Measurements from ENCODE around the gene ACBD4.

DNA sequence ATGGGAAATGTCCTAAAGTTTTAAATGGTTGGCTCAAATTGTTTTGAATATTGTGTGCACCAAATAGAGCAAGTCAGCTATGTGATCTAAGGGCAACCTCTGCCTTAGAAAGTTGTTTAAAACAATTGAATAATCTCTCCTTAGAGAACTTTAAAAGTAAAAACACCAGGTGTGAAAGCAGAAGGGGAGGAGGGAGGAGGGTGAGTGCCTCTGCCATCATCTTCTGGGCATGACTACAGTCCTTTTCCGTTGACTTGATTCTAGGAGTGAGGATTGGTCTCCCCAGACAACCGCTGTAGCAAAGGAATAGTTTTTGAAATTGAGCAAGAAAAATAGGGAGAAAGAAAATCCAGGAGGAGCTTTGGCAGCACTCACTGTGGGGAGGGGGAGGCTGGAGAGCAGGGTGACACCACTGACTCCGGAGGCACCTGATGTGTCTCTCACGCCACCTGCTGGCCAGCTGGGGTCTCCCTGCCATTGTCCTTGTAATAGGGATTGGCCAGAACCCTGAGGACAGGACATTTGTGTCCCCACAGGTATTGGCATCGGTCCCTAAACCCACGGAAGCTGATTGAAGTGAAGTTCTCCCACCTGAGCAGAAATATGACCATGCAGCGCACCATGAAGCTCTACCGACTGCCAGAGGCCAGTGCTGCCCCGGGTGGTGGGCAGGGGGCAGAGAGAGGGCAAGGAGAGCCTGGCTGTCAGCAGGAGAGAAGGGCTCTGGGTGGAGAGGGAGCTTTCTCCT lies 36.4 kb upstream of the ACBD4 start:
- TF ChIP-seq EZH2 (IDR thresholded peaks at IDR 0.05), result no peak
- TF ChIP-seq POLR2AphosphoS5 (IDR thresholded peaks at IDR 0.05; ENCODE audit: borderline replicate concordance, low read depth, low read length), result no peak
